AG09309 (cell line): ENCODE results near the gene SMKR1.

Source experiments
- DNase-seq: peaks from one replicate; pipeline ENCODE4 v3.0.0-alpha.2; 2010; ENCODE audit warnings: low read depth
- H3K4me3 ChIP-seq: 2 replicates; pipeline ENCODE4 v1.5.1; 2011; ENCODE audit warnings: mild to moderate bottlenecking, low read depth, low read length, moderate library complexity; ENCODE audit not compliant: control insufficient read depth
- TF ChIP-seq, protein P1 (sequence below): IDR thresholded peaks from 2 replicates; pipeline ENCODE4 v1.5.1; 2011; ENCODE audit warnings: mild to moderate bottlenecking, low read depth, low read length, inconsistent platforms; ENCODE audit not compliant: insufficient read depth, control insufficient read depth; ENCODE audit errors: missing control alignments

SMKR1 gene

DNA sequence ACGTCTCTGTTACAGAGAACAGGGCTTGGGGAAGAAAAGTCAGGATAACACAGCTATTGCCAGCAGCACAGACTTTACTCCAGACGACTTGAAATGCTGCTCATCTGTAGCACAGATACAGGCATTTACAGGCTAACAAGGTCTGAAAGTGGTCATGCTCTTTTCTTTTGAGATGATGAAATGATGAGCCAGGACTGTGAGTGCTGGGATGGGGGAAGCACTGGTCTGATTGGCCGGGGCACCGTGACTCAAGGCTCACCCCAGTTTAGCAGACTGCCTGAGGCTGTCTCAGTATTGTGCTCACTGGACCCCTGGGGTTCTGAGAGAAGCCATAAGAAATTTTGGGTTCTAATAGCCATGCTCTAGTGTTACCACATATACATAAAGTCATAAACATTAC, 12.4 kb downstream of the SMKR1 start:
- H3K4me3 ChIP-seq = no peak overlapping the region
- TF ChIP-seq, protein P1, sequence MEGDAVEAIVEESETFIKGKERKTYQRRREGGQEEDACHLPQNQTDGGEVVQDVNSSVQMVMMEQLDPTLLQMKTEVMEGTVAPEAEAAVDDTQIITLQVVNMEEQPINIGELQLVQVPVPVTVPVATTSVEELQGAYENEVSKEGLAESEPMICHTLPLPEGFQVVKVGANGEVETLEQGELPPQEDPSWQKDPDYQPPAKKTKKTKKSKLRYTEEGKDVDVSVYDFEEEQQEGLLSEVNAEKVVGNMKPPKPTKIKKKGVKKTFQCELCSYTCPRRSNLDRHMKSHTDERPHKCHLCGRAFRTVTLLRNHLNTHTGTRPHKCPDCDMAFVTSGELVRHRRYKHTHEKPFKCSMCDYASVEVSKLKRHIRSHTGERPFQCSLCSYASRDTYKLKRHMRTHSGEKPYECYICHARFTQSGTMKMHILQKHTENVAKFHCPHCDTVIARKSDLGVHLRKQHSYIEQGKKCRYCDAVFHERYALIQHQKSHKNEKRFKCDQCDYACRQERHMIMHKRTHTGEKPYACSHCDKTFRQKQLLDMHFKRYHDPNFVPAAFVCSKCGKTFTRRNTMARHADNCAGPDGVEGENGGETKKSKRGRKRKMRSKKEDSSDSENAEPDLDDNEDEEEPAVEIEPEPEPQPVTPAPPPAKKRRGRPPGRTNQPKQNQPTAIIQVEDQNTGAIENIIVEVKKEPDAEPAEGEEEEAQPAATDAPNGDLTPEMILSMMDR = no peak
- no peak for DNase-seq

DNA sequence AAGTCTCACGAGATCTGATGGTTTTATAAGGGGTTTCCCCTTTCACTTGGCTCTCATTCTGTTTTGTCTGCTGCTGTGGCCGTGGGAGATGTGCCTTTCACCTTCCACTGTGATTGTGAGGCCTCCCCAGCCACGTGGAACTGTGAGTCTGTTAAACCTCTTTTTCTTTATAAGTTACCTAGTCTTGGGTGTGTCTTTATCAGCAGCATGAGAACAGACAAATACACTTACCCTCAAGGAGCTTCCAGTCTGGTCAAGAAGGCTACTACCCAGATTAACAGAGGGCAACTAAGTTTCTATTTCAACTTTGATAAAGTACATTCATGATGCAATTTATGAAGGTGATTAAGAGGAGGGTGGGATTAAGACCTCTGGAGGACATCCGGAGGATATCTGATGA, 13.1 kb downstream of the SMKR1 start:
- no peak overlapping the region for H3K4me3 ChIP-seq
- DNase-seq = no peak
- TF ChIP-seq, protein P1 = no peak

DNA sequence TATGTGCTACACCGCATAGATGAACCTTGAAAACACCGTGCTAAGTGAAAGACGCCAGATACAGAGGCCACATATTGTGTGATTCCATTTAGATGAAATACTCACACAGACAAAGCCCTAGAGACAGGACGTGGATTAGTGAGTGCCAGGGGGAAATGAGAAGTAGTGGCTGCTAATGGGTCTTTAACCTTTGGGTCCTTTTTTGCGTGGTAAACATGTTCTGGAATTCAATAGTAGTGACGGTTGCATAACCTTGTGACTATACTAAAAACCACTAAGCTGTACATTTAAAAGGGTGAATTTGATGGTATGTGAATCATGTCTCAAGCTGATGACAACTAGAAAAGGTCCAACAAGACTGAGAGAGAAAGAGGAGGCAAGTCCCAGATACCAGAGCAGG, 15.6 kb downstream of the SMKR1 start:
- TF ChIP-seq, protein P1 = no peak
- no peak for DNase-seq
- H3K4me3 ChIP-seq = no peak overlapping the region

DNA sequence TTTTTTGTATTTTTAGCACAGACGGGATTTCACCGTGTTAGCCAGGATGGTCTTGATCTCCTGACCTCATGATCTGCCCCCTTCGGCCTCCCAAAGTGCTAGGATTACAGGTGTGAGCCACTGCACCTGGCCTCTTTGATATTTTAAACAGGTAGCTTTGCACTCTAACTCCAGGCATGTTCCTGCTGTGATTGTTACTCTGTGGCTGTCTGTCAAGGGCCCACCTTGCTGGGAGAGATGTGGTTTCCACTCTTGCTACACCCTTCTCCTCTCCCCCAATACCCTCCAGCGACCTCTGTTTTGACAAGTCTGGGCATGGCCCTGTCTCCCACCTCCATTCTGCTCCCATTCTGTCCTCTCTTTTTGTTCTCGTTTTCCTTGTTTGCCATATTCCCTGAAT, 17.1 kb downstream of the SMKR1 start:
- DNase-seq = no peak
- TF ChIP-seq, protein P1 = no peak
- H3K4me3 ChIP-seq = no peak overlapping the region

DNA sequence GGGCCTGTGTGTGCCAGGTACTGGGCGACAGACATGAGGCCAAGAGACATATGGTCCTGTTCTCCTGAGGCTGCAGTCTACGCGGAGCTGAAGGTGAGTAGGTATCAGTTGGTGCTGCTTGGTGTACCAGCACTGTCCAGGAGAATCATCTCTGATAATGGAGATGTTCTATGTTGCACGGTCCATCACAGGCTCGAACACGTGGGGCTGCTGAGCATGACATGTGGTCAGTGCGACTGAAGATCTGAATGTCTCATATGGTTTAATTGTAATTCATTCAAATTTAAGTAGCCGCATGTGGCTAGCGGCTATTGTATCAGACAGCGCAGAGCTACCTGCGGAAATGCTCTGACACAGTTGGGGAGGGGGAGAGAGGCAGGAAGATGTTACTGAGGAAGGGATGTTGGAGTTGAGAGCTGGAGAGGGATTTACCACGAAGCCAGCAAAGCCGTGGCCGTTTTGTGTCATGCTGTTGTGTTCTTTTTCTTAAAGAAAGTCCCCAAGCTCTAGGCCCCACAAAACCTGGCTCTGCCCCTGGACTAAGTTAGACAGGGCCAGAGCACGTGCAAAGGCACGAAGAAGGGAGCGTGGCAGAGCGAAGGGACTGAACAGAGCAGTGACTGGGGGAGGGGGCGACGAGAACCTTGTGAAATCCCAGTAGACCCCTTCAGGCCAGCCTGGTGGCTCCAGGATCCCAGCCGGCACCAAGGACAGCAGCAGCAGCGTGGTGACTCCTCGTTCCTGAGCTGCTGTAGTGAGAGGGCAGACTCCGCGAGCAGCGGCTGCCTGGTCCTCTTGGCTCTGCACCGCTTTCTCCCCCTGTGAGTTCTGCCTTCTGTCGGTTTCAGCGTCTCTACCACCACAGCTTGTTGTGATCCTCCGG, 20.0 kb downstream of the SMKR1 start:
- TF ChIP-seq, protein P1 = no peak
- no peak for DNase-seq
- H3K4me3 ChIP-seq = no peak overlapping the region

DNA sequence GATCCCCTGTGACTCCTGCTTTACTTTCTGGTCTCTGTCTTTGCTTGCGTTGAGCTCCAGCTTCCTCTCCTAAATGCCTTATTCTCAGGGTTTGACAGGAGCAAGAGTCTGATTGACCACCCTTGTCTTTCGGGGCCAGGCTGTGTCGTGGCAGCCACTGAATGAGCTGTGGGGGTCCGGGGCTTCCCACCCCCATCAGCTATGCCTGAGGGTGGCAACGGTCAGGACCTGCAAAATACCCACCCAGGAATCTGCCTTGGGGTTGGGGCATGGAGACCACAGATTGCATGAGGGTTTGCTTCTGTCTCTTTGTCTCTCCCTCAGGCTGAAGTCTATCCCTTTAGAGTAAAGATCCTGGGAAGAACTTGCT, 20.6 kb downstream of the SMKR1 start:
- DNase-seq = no peak
- H3K4me3 ChIP-seq = no peak overlapping the region
- TF ChIP-seq, protein P1 = no peak
